ENCODE measurements around the gene PIK3R4. TPM values are rescaled to one million over a fixed set of nuclear protein-coding genes. Genes with fewer than 3 reads are reported as not detected.

The PIK3R4 gene
- total RNA-seq, 1 donor from 2014 or later: 34.9 TPM

DNA sequence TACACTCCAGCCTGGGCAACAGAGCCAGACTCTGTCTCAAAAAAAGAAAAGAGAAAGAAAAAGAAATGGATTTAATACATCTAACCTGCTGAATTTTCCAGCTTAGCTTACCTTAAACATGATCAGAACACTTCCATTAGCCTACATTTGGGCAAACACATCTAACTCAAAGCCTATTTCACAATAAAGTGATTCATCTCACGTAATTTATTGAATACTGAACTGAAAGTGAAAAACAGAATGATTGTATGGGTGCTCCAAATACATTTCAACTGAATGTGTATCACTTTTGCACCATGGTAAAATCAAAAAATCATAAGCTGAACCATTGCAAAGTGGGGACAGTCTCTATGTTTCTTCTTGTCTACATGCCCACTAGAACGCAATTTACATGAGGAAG is 9.0 kb downstream of the PIK3R4 start:
- DNase-seq (ENCODE audit: low spot score): no peak
- H3K4me1 Mint-ChIP-seq (ENCODE audit: low read depth): peaks cover 25% of the 10 kb centered on the region
- no peaks in the 10 kb centered on the region for H3K27me3 Mint-ChIP-seq (ENCODE audit: low read depth)
- no peak overlapping the region for H3K27ac Mint-ChIP-seq
- intact Hi-C loops (cut with micrococcal nuclease): no loop called here
- no peaks in the 10 kb centered on the region for H3K9me3 Mint-ChIP-seq
- peaks cover 49% of the 10 kb centered on the region for H3K36me3 Mint-ChIP-seq (ENCODE audit: low read depth)
- no peak overlapping the region for H3K4me3 Mint-ChIP-seq (ENCODE audit: low read depth)

DNA sequence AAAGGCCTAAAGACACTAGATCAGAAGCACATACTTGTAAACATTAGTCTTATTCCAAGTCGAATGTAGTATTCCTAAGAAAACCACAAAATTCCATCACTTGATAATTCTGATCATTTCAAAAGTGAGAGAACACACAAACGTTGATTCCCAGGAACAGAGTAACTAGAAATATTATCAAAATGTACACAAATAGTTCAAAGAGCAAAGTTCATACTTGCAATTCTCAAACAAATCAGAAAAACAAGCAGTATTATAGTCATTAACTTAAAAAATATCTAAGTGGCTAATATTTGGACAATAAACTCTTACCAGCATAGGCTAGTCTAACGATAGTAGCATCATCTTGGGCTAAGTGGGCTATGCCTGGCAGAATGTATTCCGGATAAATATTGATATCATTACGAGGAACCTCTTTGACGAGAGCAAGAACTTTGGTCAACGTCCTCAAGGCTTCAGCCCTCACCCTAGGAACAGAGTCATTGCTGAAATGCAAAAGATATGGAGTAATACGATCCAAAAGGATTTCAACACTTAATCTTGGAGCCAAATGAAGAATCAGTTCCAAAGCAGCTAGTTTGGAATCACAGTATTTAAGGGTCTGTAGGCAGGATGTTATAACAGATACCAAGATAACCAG is 13.3 kb downstream of the PIK3R4 start:
- DNase-seq (ENCODE audit: low spot score): no peak
- H3K4me1 Mint-ChIP-seq (ENCODE audit: low read depth): peaks cover 21% of the 10 kb centered on the region
- H3K36me3 Mint-ChIP-seq (ENCODE audit: low read depth): peaks cover 38% of the 10 kb centered on the region
- intact Hi-C loops (cut with micrococcal nuclease): no loop called here
- H3K27ac Mint-ChIP-seq: no peak overlapping the region
- H3K27me3 Mint-ChIP-seq (ENCODE audit: low read depth): no peaks in the 10 kb centered on the region
- no peaks in the 10 kb centered on the region for H3K9me3 Mint-ChIP-seq
- H3K4me3 Mint-ChIP-seq (ENCODE audit: low read depth): no peak overlapping the region

DNA sequence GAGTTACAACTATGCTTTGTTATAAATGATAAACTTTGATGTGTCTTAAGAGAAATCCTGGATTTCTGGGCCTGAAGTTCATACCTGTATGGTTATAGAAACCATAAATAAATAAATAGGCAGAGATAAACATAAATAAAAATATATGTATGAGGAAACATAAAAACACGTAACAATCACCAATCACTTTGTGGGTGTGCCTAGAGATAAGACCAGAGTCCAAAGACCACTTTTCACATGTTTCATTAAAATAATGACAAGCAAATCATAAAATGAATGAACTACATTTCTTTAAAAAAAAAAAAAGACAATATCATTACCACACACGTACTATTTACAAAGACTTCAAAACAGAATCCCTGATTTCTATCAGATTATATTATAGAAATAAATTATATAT is 14.1 kb downstream of the PIK3R4 start:
- Mint-ChIP-seq H3K9me3 (no peaks in the 10 kb centered on the region), H3K27ac (no peak overlapping the region), H3K4me3 (ENCODE audit: low read depth) (no peak overlapping the region), H3K4me1 (ENCODE audit: low read depth) (peaks cover 14% of the 10 kb centered on the region), H3K27me3 (ENCODE audit: low read depth) (no peaks in the 10 kb centered on the region), H3K36me3 (ENCODE audit: low read depth) (peaks cover 38% of the 10 kb centered on the region)
- DNase-seq (ENCODE audit: low spot score): no peak
- intact Hi-C loops (cut with micrococcal nuclease): no loop called here

DNA sequence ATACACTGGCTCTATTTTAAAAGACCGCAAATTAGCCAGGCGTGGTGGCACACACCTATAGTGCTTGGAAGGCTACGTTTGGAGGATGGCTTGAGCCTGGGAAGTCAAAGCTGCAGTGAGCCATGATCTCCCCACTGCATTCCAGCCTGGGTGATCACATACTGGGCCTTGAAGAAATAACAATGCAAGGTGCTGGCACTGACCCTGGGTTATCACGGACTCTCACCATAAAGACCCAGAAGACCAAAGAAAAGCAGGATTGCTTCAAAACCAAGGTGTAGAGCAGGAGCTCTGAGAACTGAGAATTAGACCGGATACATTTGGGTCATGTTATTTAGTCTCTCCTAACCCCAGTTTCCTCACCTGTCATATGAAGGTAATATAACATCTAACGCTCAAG is 14.8 kb downstream of the PIK3R4 start:
- H3K36me3 Mint-ChIP-seq (ENCODE audit: low read depth): peaks cover 34% of the 10 kb centered on the region
- no peak overlapping the region for H3K4me3 Mint-ChIP-seq (ENCODE audit: low read depth)
- no peak for DNase-seq (ENCODE audit: low spot score)
- H3K27me3 Mint-ChIP-seq (ENCODE audit: low read depth): no peaks in the 10 kb centered on the region
- intact Hi-C loops (cut with micrococcal nuclease): no loop called here
- no peaks in the 10 kb centered on the region for H3K9me3 Mint-ChIP-seq
- H3K27ac Mint-ChIP-seq: no peak overlapping the region
- H3K4me1 Mint-ChIP-seq (ENCODE audit: low read depth): peaks cover 12% of the 10 kb centered on the region

DNA sequence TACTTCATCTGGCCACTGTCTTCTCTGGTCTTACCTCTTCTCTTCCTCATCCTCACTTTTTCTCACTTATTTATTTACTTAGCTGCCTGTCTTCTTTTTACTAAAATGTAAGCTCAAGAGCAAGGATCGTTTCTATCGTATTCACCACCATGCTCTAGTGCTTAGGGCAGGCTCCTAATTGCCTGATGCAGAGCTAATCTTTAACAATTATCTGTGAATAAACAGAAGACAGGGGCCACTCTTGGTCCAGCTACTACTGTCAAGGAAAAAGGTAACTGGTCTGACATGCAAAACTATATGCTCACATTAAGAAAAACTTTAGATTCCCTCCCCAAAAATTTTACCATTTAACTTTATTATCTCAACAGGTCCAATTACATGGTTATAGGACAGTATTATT is 17.5 kb downstream of the PIK3R4 start:
- intact Hi-C loops (cut with micrococcal nuclease): no loop called here
- Mint-ChIP-seq H3K4me3 (ENCODE audit: low read depth) (no peak overlapping the region), H3K9me3 (no peaks in the 10 kb centered on the region), H3K36me3 (ENCODE audit: low read depth) (peaks cover 21% of the 10 kb centered on the region), H3K27ac (no peak overlapping the region), H3K4me1 (ENCODE audit: low read depth) (peaks cover 9% of the 10 kb centered on the region), H3K27me3 (ENCODE audit: low read depth) (no peaks in the 10 kb centered on the region)
- DNase-seq (ENCODE audit: low spot score): no peak

DNA sequence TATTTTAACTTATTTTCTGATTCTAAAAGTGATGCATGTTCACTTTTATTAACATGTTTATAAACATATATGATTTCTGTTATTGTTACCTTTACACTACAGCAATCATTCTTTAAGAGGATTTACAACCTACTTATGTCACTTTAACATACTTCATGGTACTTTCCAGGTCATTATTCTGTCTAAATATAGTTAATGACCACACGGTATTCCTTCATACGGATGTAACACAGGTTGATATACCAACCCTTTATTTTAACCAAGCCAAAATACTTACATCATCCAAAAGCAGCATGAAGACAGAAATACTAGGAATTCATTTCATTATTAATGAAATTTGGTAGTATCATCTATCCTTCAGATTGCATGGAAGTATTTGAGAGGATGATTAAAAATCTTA is 18.6 kb downstream of the PIK3R4 start:
- H3K36me3 Mint-ChIP-seq (ENCODE audit: low read depth): peaks cover 24% of the 10 kb centered on the region

DNA sequence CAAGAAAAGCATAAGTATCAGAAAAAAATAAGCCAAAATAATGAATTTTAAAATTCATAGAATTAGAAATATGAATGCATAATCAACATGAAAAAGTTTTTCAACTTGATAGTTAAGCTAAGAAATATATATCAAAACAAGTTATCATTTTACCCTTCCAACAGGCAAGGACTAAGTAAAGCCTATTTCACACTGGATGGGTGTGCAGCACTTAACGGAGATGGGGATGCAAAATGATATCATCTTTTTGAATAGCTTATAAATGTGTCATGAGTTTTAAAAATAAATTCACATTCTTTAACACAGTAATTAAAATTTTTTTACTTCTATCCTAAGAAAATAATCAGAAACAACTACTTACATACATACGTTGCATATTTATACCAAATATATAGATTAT is 20.9 kb downstream of the PIK3R4 start:
- H3K36me3 Mint-ChIP-seq (ENCODE audit: low read depth): peaks cover 22% of the 10 kb centered on the region
- intact Hi-C loops (cut with micrococcal nuclease): no loop called here
- H3K27me3 Mint-ChIP-seq (ENCODE audit: low read depth): no peaks in the 10 kb centered on the region
- H3K9me3 Mint-ChIP-seq: no peaks in the 10 kb centered on the region
- no peak overlapping the region for H3K4me3 Mint-ChIP-seq (ENCODE audit: low read depth)
- H3K27ac Mint-ChIP-seq: no peak overlapping the region
- DNase-seq (ENCODE audit: low spot score): no peak
- peaks cover 10% of the 10 kb centered on the region for H3K4me1 Mint-ChIP-seq (ENCODE audit: low read depth)

More for the DNA sequence above, 18.6 kb downstream of the PIK3R4 start:
- H3K4me1 Mint-ChIP-seq (ENCODE audit: low read depth): peaks cover 13% of the 10 kb centered on the region
- no peak overlapping the region for H3K4me3 Mint-ChIP-seq (ENCODE audit: low read depth)
- H3K27ac Mint-ChIP-seq: no peak overlapping the region
- H3K9me3 Mint-ChIP-seq: no peaks in the 10 kb centered on the region
- intact Hi-C loops (cut with micrococcal nuclease): no loop called here
- DNase-seq (ENCODE audit: low spot score): no peak
- no peaks in the 10 kb centered on the region for H3K27me3 Mint-ChIP-seq (ENCODE audit: low read depth)

DNA sequence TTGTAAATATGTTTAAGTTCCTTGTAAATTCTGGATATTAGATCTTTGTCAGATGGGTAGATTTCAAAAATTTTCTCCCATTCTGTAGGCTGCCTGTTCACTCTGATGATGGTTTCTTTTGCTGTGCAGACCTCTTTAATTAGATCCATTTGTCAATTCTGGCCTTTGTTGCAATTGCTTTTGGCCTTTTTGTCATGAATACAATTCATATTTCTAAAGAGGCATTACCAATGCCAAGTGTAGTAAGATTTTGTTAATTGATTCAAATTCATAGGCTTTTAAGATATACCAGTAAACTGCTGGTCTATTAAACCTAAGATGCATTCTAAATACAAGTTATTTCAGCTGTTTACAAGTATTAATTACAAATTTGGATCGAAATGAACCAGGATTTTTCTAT is 31.0 kb downstream of the PIK3R4 start:
- H3K4me1 Mint-ChIP-seq (ENCODE audit: low read depth): peaks cover 9% of the 10 kb centered on the region
- no peaks in the 10 kb centered on the region for H3K9me3 Mint-ChIP-seq
- H3K4me3 Mint-ChIP-seq (ENCODE audit: low read depth): no peak overlapping the region
- DNase-seq (ENCODE audit: low spot score): no peak
- H3K36me3 Mint-ChIP-seq (ENCODE audit: low read depth): peaks cover 44% of the 10 kb centered on the region
- H3K27me3 Mint-ChIP-seq (ENCODE audit: low read depth): no peaks in the 10 kb centered on the region
- intact Hi-C loops (cut with micrococcal nuclease): no loop called here
- no peak overlapping the region for H3K27ac Mint-ChIP-seq

DNA sequence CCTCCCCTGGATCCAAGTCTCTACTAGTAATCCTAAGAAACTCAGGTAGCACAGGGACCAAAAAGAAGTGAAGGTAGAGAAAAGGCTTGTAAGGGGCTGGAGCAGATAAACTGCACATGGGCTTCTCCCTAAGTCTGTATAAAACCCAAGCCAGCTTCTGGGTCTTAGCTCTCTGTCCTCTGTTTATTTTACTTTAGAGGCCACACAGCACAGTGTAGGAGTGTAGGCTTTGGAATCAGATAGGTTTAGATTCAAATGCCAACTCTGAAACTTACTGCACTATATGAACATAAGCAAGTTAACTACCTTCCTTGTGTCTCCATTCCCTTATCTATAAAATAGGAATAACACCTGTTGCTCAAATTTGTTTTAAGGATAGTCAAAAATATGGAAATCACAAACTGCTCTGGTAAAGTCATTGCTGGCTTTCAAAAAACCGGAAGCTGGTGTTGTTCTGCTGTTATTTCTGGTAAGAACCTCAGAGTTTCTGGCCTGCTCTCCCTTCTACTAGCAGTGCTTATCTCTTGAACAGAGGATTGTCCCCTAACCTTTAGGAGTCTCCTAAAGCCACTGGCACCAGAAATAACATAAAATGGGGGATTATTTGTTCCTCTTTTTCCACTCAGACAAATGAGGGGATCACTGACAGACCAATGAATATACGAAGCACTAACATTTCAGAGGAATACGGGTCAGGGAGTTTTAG is 33.8 kb downstream of the PIK3R4 start:
- H3K27ac Mint-ChIP-seq: peak overlapping the region; percentile 69
- peaks cover 9% of the 10 kb centered on the region for H3K4me1 Mint-ChIP-seq (ENCODE audit: low read depth)
- H3K36me3 Mint-ChIP-seq (ENCODE audit: low read depth): peaks cover 44% of the 10 kb centered on the region
- intact Hi-C loops (cut with micrococcal nuclease): no loop called here
- no peak overlapping the region for H3K4me3 Mint-ChIP-seq (ENCODE audit: low read depth)
- H3K27me3 Mint-ChIP-seq (ENCODE audit: low read depth): no peaks in the 10 kb centered on the region
- no peaks in the 10 kb centered on the region for H3K9me3 Mint-ChIP-seq
- no peak for DNase-seq (ENCODE audit: low spot score)

DNA sequence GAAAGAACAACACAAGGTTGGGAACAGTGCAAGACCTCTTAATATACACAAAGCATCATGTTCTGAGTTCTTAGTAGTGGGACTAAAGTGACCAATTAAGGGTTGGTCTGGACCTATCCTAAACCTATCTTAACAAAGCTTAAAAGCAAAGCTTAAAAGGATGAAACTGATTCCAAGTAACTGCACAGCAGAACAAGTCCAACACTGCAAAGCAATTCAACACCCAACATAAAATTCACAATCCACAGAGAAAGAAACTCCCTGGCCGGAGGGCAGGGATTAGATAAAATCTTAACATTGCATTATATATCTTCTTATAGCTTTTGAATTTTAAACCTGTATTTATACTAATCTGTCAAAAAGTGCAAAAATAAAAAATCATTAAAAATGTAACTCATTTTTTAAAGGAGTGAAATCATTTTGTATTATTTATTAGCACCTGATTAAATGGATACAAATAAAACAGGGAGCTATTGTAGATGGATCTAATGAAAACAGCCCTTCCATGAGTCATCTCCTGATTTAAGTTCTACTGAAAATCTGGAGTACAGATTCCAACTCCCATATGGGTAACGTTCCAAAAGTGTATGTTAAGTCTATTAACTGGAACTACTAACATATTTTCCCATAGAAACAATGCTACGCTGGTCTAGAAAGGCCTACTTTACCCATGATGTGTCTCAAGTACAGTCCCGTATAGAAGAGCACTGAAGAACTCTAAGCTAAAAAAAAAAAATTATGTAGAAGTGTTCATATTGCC is 34.9 kb downstream of the PIK3R4 start:
- no peak overlapping the region for H3K27ac Mint-ChIP-seq
- H3K36me3 Mint-ChIP-seq (ENCODE audit: low read depth): peaks cover 36% of the 10 kb centered on the region

DNA sequence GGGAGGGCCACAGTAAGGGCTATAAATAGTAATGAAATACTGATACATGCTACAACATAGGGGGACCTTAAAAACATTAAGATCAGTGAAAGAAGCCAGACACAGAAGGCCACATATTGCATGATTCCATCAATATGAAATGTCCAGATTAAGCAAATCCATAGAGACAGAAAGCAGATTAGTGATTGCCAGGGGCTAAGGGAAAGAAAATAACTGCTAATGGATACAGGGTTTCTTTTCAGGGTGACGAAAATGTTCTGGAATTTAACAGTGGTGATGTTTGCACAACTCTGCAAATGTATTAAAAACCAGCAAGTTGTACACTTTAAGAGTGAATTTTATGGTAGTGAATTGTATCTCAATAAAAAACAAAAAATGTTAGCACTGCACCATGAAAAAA is 37.0 kb downstream of the PIK3R4 start:
- DNase-seq (ENCODE audit: low spot score): no peak
- Mint-ChIP-seq H3K27ac (no peak overlapping the region), H3K4me1 (ENCODE audit: low read depth) (peaks cover 4% of the 10 kb centered on the region), H3K27me3 (ENCODE audit: low read depth) (no peaks in the 10 kb centered on the region), H3K9me3 (no peaks in the 10 kb centered on the region), H3K4me3 (ENCODE audit: low read depth) (no peak overlapping the region), H3K36me3 (ENCODE audit: low read depth) (peaks cover 30% of the 10 kb centered on the region)
- intact Hi-C loops (cut with micrococcal nuclease): no loop called here

More for the DNA sequence above, 34.9 kb downstream of the PIK3R4 start:
- H3K27me3 Mint-ChIP-seq (ENCODE audit: low read depth): no peaks in the 10 kb centered on the region
- no peak for DNase-seq (ENCODE audit: low spot score)
- H3K4me3 Mint-ChIP-seq (ENCODE audit: low read depth): no peak overlapping the region
- intact Hi-C loops (cut with micrococcal nuclease): no loop called here
- peaks cover 9% of the 10 kb centered on the region for H3K4me1 Mint-ChIP-seq (ENCODE audit: low read depth)
- no peaks in the 10 kb centered on the region for H3K9me3 Mint-ChIP-seq

DNA sequence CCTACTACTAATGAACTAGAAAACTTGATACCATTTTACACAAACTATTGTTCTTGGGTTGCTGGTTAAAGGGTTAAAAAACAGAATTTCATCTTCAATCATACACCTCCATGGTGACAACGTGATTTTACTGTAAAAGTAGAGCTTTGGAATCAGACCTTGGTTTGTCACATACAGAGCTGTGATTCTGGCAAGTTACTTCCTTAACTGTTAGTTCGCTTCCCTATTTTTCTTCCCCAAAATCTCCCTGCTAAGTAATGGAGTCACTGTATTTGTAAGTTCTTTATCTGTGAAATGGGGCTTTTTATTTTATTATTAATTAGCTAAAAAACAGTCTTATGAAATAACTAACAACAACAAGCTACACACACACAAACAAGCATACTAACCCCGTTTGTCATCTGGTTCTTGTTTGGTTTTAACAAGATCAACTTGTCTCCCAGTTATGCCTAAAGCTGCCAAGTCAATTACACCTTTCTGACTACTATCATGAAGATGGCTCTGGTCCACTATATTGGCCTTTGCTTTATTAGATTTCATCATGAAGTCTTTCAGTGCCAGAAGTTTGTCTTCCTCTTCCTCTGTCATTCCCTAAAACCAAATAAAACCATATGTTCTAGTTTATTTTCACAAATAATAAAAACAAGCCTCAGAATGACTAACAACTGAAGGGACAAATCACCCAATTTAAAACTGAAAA is 38.6 kb downstream of the PIK3R4 start:
- H3K27me3 Mint-ChIP-seq (ENCODE audit: low read depth): no peaks in the 10 kb centered on the region
- peaks cover 26% of the 10 kb centered on the region for H3K36me3 Mint-ChIP-seq (ENCODE audit: low read depth)
- DNase-seq (ENCODE audit: low spot score): no peak
- H3K9me3 Mint-ChIP-seq: no peaks in the 10 kb centered on the region
- intact Hi-C loops (cut with micrococcal nuclease): no loop called here
- peaks cover 1% of the 10 kb centered on the region for H3K4me1 Mint-ChIP-seq (ENCODE audit: low read depth)
- H3K27ac Mint-ChIP-seq: no peak overlapping the region
- H3K4me3 Mint-ChIP-seq (ENCODE audit: low read depth): no peak overlapping the region

Data from activated T-helper 2 cell treated with anti-CD3 and anti-CD28 coated beads, Interferon-gamma antibody, Interleukin-2, Interleukin-4, amounts not matched to agents 10 μg/mL and 5 μg/mL and 100 μg/mL, durations not matched to agents 14 hours and 24 hours and 36 hours (primary cell).